ENCODE results near the gene HSPB9. TPM values are rescaled to one million over a fixed set of nuclear protein-coding genes. Genes with fewer than 3 reads are reported as not detected.

HSPB9 gene
- total RNA-seq, 1 donor from 2014 or later, result not detected

DNA sequence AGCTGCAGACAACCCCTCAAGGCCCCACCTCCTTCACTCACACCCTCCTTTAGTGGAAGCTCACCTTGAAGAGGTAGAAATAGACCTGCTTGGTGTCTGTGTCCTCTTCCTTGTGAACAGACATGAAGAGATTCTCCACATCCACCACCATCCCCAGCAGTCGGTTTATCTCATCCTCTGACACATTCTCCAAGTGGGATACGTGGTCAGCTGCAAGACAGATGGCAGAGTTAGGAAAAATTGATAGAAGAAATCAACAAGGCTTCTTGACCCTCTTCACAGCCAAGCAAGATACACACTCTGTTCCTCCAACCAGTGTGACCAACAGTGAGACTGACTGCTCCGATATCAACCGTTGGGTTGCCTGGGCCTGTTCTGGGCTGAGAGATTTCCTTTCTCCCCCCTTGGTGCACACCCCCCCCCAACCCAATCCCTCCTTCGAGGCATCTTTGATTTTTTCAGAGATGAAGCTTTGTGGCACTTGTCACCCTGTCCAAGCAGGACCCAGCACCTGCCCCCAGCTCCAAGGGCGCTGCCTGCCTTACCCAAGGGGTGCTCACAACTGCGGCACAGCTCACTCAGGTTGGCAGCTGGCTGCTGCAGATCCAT, 2.3 kb upstream of the HSPB9 start:
- Mint-ChIP-seq H3K4me3 (ENCODE audit: unreplicated experiment) (peak overlapping the region; percentile 58), H3K27me3 (ENCODE audit: unreplicated experiment) (no peaks in the 10 kb centered on the region), H3K36me3 (ENCODE audit: unreplicated experiment) (peaks cover 8% of the 10 kb centered on the region), H3K9me3 (ENCODE audit: unreplicated experiment) (no peaks in the 10 kb centered on the region), H3K27ac (ENCODE audit: unreplicated experiment) (no peak overlapping the region), H3K4me1 (ENCODE audit: unreplicated experiment) (peaks cover 13% of the 10 kb centered on the region)
- TF ChIP-seq, protein P1, sequence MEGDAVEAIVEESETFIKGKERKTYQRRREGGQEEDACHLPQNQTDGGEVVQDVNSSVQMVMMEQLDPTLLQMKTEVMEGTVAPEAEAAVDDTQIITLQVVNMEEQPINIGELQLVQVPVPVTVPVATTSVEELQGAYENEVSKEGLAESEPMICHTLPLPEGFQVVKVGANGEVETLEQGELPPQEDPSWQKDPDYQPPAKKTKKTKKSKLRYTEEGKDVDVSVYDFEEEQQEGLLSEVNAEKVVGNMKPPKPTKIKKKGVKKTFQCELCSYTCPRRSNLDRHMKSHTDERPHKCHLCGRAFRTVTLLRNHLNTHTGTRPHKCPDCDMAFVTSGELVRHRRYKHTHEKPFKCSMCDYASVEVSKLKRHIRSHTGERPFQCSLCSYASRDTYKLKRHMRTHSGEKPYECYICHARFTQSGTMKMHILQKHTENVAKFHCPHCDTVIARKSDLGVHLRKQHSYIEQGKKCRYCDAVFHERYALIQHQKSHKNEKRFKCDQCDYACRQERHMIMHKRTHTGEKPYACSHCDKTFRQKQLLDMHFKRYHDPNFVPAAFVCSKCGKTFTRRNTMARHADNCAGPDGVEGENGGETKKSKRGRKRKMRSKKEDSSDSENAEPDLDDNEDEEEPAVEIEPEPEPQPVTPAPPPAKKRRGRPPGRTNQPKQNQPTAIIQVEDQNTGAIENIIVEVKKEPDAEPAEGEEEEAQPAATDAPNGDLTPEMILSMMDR (IDR thresholded peaks at IDR 0.05), result no peak
- no peak for DNase-seq (ENCODE audit: extremely low spot score, unreplicated experiment)

DNA sequence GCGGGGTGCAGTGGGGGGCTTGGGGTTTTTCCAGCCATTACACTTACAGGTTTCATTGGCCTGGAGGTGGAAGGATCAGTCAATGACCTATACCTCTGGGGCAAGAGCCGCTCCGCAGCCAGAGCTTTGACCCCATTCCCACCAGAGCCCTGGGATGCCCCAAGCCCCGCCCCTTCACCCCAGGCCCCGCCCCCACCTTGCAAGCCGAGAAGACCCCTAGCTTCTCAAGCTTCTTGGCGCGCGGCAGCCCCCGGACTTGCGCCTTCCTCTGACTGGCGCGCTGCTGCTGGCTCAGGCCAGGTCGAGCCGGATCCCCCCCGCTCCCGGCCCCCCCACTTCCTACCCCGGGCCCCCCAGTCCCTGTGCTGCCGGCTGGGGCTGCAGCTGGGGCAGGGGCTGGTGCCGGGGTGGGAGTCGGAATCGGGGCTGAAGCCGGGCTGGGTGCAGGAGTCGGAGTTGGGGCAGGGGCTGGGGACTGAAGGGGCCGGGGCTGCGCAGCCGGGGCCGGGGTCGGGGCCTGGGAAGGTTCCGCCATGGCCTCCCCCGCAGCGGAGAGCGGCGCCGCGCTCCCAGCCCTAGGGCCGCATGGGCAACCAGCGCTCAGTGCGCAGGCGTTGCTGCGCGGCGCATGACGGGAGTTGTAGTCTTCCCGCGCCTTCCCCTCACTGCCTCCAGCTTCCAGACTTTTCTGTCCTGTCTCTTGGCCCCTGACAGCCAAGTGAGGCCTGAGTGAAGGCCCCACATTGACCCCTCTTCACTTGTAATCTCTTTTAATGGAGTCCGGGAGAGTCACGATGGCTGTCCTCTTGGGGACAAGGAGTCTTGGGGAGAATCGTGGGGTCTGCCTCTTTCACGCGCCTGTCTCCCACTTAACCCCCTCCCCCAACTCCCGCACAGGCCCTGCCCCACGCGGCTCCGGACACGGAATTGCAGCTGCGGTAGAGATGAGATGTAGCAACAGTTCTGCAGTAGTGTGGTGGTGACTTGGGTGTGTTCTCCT, 1.5 kb upstream of the HSPB9 start, which contains the start of gene KAT2A:
Gene KAT2A, minus strand, starts transcription at position 598 of the 1,000 bp plus-strand sequence. Its CDS starts 63 bp downstream, at position 535.
- Mint-ChIP-seq H3K27ac (ENCODE audit: unreplicated experiment) (peak within 1 kb of the TSS; percentile 67), H3K9me3 (ENCODE audit: unreplicated experiment) (no peaks in the 10 kb centered on the region), H3K36me3 (ENCODE audit: unreplicated experiment) (peaks cover 8% of the 10 kb centered on the region), H3K4me3 (ENCODE audit: unreplicated experiment) (peak within 1 kb of the TSS; percentile 58), H3K4me1 (ENCODE audit: unreplicated experiment) (peaks cover 13% of the 10 kb centered on the region), H3K27me3 (ENCODE audit: unreplicated experiment) (no peaks in the 10 kb centered on the region)
- TF ChIP-seq, protein P1 (IDR thresholded peaks at IDR 0.05), result no peak
- DNase-seq (ENCODE audit: extremely low spot score, unreplicated experiment), result peak; percentile 91

DNA sequence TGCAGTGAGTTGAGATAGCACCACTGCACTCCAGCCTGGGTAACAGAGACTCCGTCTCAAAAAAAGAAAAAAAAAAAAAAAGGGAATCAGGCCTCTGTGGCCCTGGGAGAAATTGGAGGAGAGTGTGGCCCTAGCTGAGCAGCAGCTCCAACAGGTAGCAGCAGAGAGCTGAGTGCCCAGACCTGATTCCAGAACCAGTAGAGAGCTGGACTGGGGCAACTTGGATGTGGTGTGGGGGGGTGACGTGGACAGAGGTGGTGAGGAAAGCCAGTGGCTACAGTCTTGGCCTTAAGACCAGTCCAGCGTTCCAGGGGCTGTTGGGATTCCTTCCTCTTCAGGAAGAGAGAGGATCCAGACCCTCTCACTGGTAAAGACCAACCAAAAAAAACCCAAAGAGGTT, 1.7 kb downstream of the HSPB9 start:
- H3K36me3 Mint-ChIP-seq (ENCODE audit: unreplicated experiment), result peaks cover 16% of the 10 kb centered on the region
- H3K27ac Mint-ChIP-seq (ENCODE audit: unreplicated experiment), result no peak overlapping the region
- peaks cover 8% of the 10 kb centered on the region for H3K4me1 Mint-ChIP-seq (ENCODE audit: unreplicated experiment)
- no peak overlapping the region for H3K4me3 Mint-ChIP-seq (ENCODE audit: unreplicated experiment)
- TF ChIP-seq, protein P1 (IDR thresholded peaks at IDR 0.05), result no peak
- DNase-seq (ENCODE audit: extremely low spot score, unreplicated experiment), result no peak
- no peaks in the 10 kb centered on the region for H3K27me3 Mint-ChIP-seq (ENCODE audit: unreplicated experiment)
- H3K9me3 Mint-ChIP-seq (ENCODE audit: unreplicated experiment), result no peaks in the 10 kb centered on the region

DNA sequence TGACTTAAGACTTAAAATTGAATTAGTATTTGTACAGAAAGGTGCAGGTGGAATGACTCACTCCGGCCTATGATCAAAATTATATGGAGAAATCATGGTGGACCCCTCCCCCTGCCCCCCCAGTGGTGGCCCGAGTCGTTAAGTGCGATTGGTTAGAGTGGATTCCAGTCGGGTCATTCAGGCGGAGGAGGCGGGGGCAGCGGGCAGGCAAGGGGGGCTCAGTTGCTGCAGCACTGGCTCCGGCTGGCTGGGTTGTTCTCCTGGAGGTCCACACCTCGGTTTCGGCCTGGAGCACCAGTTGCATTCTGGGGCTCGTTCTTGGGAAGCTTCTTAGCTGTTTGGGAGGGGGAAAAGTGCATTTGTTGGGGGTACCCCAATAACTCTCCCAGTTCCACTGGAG, 3.0 kb downstream of the HSPB9 start:
- H3K27me3 Mint-ChIP-seq (ENCODE audit: unreplicated experiment), result no peaks in the 10 kb centered on the region
- no peaks in the 10 kb centered on the region for H3K9me3 Mint-ChIP-seq (ENCODE audit: unreplicated experiment)
- H3K27ac Mint-ChIP-seq (ENCODE audit: unreplicated experiment), result no peak overlapping the region
- DNase-seq (ENCODE audit: extremely low spot score, unreplicated experiment), result no peak
- TF ChIP-seq, protein P1 (IDR thresholded peaks at IDR 0.05), result no peak
- peaks cover 19% of the 10 kb centered on the region for H3K36me3 Mint-ChIP-seq (ENCODE audit: unreplicated experiment)
- H3K4me1 Mint-ChIP-seq (ENCODE audit: unreplicated experiment), result peaks cover 3% of the 10 kb centered on the region
- H3K4me3 Mint-ChIP-seq (ENCODE audit: unreplicated experiment), result no peak overlapping the region

DNA sequence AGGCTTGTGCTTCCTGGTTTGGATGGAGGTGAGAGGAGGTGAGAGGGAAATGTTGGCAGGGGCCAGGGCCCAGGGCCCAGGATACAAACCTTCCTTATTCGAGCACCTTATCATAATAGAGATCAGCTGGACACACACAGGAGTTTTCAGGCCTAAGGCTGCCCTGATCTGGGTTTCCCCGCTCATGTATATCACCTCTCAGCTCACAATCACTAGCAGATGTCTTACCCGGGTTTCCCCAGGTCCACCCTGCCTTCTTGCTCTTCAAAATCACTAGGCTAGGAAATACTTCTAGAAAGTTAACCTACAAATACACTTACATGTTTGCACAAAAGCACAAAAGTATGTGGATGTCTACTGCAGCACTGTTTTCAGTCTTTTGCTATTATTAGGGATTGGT, 4.2 kb downstream of the HSPB9 start:
- Mint-ChIP-seq H3K4me1 (ENCODE audit: unreplicated experiment) (no peaks in the 10 kb centered on the region), H3K36me3 (ENCODE audit: unreplicated experiment) (peaks cover 22% of the 10 kb centered on the region), H3K4me3 (ENCODE audit: unreplicated experiment) (no peak overlapping the region), H3K9me3 (ENCODE audit: unreplicated experiment) (no peaks in the 10 kb centered on the region), H3K27me3 (ENCODE audit: unreplicated experiment) (no peaks in the 10 kb centered on the region), H3K27ac (ENCODE audit: unreplicated experiment) (no peak overlapping the region)
- no peak for DNase-seq (ENCODE audit: extremely low spot score, unreplicated experiment)
- TF ChIP-seq, protein P1 (IDR thresholded peaks at IDR 0.05), result no peak
